GM12878 (cell line): ENCODE results near the gene GPR31. TPM values are rescaled to one million over a fixed set of nuclear protein-coding genes. Genes with fewer than 3 reads are reported as not detected.

Source experiments
- ATAC-seq: fragments of 200-7000 bp; cut with Tn5 transposase; 3 replicates; pipeline ENCODE4 v1.9.1; 2020; ENCODE audit warnings: mild to moderate bottlenecking, moderate library complexity
- BruUV-seq: library from RNA; stranded (reverse); fragments of 400-500 nt; replicated peaks from 2 replicates; lab custom pipeline; 2021; lab: Mats Ljungman, UMichigan
- CTCF ChIA-PET: fragments of 300-600 bp; sonication (Branson Sonifier 250); formaldehyde crosslinking; extraction: SDS; loops from one replicate; lab custom pipeline; 2021; ENCODE audit warnings: inconsistent platforms; lab: Yijun Ruan, JAX
- POLR2A ChIA-PET: fragments of 350-600 bp; formaldehyde crosslinking; extraction: SDS; loops from one replicate; lab custom pipeline; 2021; ENCODE audit warnings: inconsistent platforms; lab: Charles Lee
- RAD21 ChIA-PET: fragments of 300-600 bp; sonication (Branson Sonifier 250); formaldehyde crosslinking; loops from one replicate; lab custom pipeline; 2023; ENCODE audit warnings: antibody characterized with exemption; ENCODE audit not compliant: unreplicated experiment; lab: Charles Lee
- SMC1A ChIA-PET: fragments of 300-600 bp; sonication (Branson Sonifier 250); formaldehyde crosslinking; loops from one replicate; lab custom pipeline; 2023; ENCODE audit not compliant: unreplicated experiment, uncharacterized antibody; lab: Charles Lee
- DNase-seq: peaks from one replicate; pipeline ENCODE4 v3.0.0-alpha.2; 2011; ENCODE audit warnings: low read depth, low spot score
- FAIRE-seq: peaks from 3 replicates; lab custom pipeline; 2011; peaks lifted over from hg19 to GRCh38; lab: Jason Lieb, UNC
- H2AFZ ChIP-seq: 2 replicates; pipeline ENCODE4 v1.6.0; 2011; ENCODE audit warnings: low read depth, low read length, control low read depth; ENCODE audit not compliant: control insufficient read depth
- H3K27ac ChIP-seq: 2 replicates; pipeline ENCODE4 v1.5.1; 2011; ENCODE audit warnings: control low read depth; ENCODE audit not compliant: control insufficient read depth, insufficient read depth
- H3K27me3 ChIP-seq, 2 experiments: replicated peaks in 1 of 2; 2 replicates each; pipeline versions ENCODE4 v1.6.0 to v1.6.1; 2011; ENCODE audit warnings: low read length in 1 of 2; ENCODE audit not compliant: control insufficient read depth in 2 of 2, insufficient read depth in 2 of 2
- H3K36me3 ChIP-seq, 2 experiments: 2 replicates each; pipeline ENCODE4 v1.5.1; 2011; ENCODE audit warnings: low read length in 1 of 2; ENCODE audit not compliant: control insufficient read depth in 2 of 2, insufficient read depth in 2 of 2
- H3K4me1 ChIP-seq: 2 replicates; pipeline ENCODE4 v1.6.1; 2011; ENCODE audit warnings: mild to moderate bottlenecking, low read length, moderate library complexity, mixed read lengths; ENCODE audit not compliant: control insufficient read depth, insufficient read depth
- H3K4me2 ChIP-seq: 2 replicates; pipeline ENCODE4 v1.6.0; 2011; ENCODE audit warnings: control low read depth; ENCODE audit not compliant: control insufficient read depth, insufficient read depth
- H3K4me3 ChIP-seq: fragments of 200-600 bp; sonication (generic); 2 replicates; pipeline ENCODE4 v1.5.1; 2016
- H3K79me2 ChIP-seq: 2 replicates; pipeline ENCODE4 v1.6.0; 2011; ENCODE audit warnings: low read length; ENCODE audit not compliant: control insufficient read depth, insufficient read depth
- H3K9ac ChIP-seq: 2 replicates; pipeline ENCODE4 v1.8.0; 2011; ENCODE audit warnings: low read length, control low read depth, mixed read lengths; ENCODE audit not compliant: control insufficient read depth, insufficient read depth
- H3K9me3 ChIP-seq: replicated peaks from 3 replicates; pipeline ENCODE4 v1.5.1; 2011; ENCODE audit warnings: mild to moderate bottlenecking, low read length; ENCODE audit not compliant: control insufficient read depth, insufficient read depth
- H4K20me1 ChIP-seq: 2 replicates; pipeline ENCODE4 v1.6.0; 2011; ENCODE audit not compliant: control insufficient read depth, insufficient read depth
- ATF2 ChIP-seq: IDR thresholded peaks from 2 replicates; pipeline ENCODE4 v1.6.1; 2012; ENCODE audit warnings: low read length, inconsistent platforms
- BHLHE40 ChIP-seq, 2 experiments: fragments of 450-650 bp in 1 of 2; IDR thresholded peaks; 2 replicates each; pipeline ENCODE4 v1.6.1; 2011 to 2017; ENCODE audit warnings: low read depth in 2 of 2, borderline replicate concordance in 1 of 2, improper control_type of control experiment in 1 of 2, low read length in 1 of 2, mild to moderate bottlenecking in 1 of 2
- BRCA1 ChIP-seq: IDR thresholded peaks from 2 replicates; pipeline ENCODE4 v1.6.1; 2011; ENCODE audit warnings: low read depth, low read length, improper control_type of control experiment
- HDAC2 ChIP-seq: fragments of 200-600 bp; sonication (generic); IDR thresholded peaks from 2 replicates; pipeline ENCODE4 v1.6.1; 2017
- IKZF1 ChIP-seq: fragments of 450-650 bp; conservative IDR thresholded peaks from 2 replicates; pipeline ENCODE4 v1.6.1; 2017; ENCODE audit warnings: antibody characterized with exemption, mild to moderate bottlenecking
- NFYA ChIP-seq: IDR thresholded peaks from 2 replicates; pipeline ENCODE4 v1.6.1; 2011; ENCODE audit warnings: low read depth, mild to moderate bottlenecking, low read length, improper control_type of control experiment, borderline replicate concordance
- ZNF687 ChIP-seq: fragments of 450-650 bp; IDR thresholded peaks from 2 replicates; pipeline ENCODE4 v1.6.1; 2017; ENCODE audit warnings: mild to moderate bottlenecking, moderate library complexity
- WGBS: methylation state at CpG from one replicate; pipeline ENCODE4 v1.1.6; 2016; ENCODE audit warnings: low lambda C conversion rate; ENCODE audit not compliant: insufficient replicate concordance, insufficient coverage; ENCODE audit errors: missing lambda C conversion rate; 5-methylcytosine and 5-hydroxymethylcytosine counted together
- in situ Hi-C: fragments of 300-500 bp; cut with MboI; formaldehyde crosslinking; loops from 9 replicates; pipeline ENCODE4 v1.14.3; 2018; ENCODE audit warnings: mixed read lengths
- intact Hi-C: fragments of 100-400 bp; cut with micrococcal nuclease; formaldehyde crosslinking; loops from one replicate; pipeline ENCODE4 v1.14.2; 2022; ENCODE audit not compliant: unreplicated experiment
- polyA plus RNA-seq, 11 experiments: library from polyadenylated mRNA; depleted of rRNA in 4 of 11; unstranded in 6 of 11; stranded (reverse) in 5 of 11; fragments of >200 nt; fragmentation: Nextera tagmentation in 4 of 11; fragmentation: Illumina TruSeq in 1 of 11; extraction: Ambion mirVana in 4 of 11; extraction: Trizol in 1 of 11; gene quantifications; 1 replicate in 1 of 11; 2 replicates in 10 of 11; pipeline versions ENCODE4 v1.2.1 to v1.2.3, GENCODE V29; 2011 to 2016; ENCODE audit warnings: inconsistent platforms in 2 of 11, missing spikeins in 2 of 11, low read depth in 1 of 11
- total RNA-seq, 4 experiments: library from RNA; depleted of rRNA in 3 of 4; stranded (reverse); fragments of >200 nt in 3 of 4; fragmentation: Illumina TruSeq in 1 of 4; extraction: Trizol in 1 of 4; gene quantifications; 2 replicates each; pipeline versions ENCODE4 v1.2.1 to v1.2.3, GENCODE V29; 2013 to 2021

Gene GPR31
- total and polyA plus RNA-seq, 10 of the 15 experiments (the other 5 are each of a cell fraction or from before 2014, with no cell fraction given) = not detected

DNA sequence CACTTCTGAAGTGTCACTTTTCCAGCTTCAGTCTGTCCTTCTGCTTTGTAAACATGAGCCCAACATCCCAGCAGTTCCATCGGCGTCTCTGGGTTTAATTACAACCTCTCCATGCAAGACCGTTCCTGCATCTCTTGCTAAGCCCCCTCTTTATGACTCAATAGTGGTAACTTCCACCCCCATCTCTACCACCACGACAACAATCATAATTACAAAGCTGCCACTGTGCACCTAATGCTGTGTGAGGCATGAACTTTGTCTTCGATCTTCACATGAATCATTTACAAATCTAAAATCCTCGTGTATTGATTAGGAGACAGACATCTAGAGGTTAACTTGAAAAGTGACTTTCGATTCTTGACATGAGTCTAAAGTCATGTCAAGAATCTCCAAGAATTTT is 39.8 kb downstream of the GPR31 start:
- CTCF ChIA-PET = interaction anchor here (0.9 to 8.1 kb wide), 7 partner anchors 23 to 129 kb away, joined by 3 to 129 read pairs (median 5); partner anchors contain the start of gene CEP43
- POLR2A ChIA-PET = interaction anchor here (1.3 to 14.7 kb wide), 3 partner anchors 11 to 26 kb away, joined by 3 to 279 read pairs (median 38); no protein-coding TSS in a partner anchor
- Histone ChIP-seq H4K20me1 (no peaks in the 10 kb centered on the region), H2AFZ (no peak overlapping the region; the same call in 1 of the 2 replicates), H3K27ac (no peak overlapping the region), H3K9ac (no peak overlapping the region), H3K36me3 (no peaks in the 10 kb centered on the region), H3K4me3 (no peak overlapping the region), H3K27me3 (no peaks in the 10 kb centered on the region), H3K79me2 (no peaks in the 10 kb centered on the region; the same call in 1 of the 2 replicates), H3K4me2 (peak overlapping the region; percentile 82), H3K9me3 (no peaks in the 10 kb centered on the region; the same call in 2 of the 3 replicates), H3K4me1 (peaks cover 74% of the 10 kb centered on the region)
- BruUV-seq = no TSS peak
- RAD21 ChIA-PET = interaction anchor here (0.7 to 8.3 kb wide), 3 partner anchors 12 to 164 kb away, joined by 3 to 231 read pairs (median 3); no protein-coding TSS in a partner anchor
- TF ChIP-seq BHLHE40 (IDR thresholded peaks at IDR 0.05; ENCODE audit: borderline replicate concordance in 1 of 2, low read depth in 2 of 2, low read length in 1 of 2) (no peak), ZNF687 (peak; percentile 60; the same call in 1 of the 2 replicates), IKZF1 (no peak), HDAC2 (no peak), NFYA (no peak), BRCA1 (no peak), ATF2 (0 out of 2 replicates have a peak, but pooled peaks have one; percentile 24)
- in situ Hi-C loops (no loop called here), intact Hi-C loops (no loop called here)
- WGBS = 44% methylated on average over 7 of the region's 7 CpGs
- no peak for ATAC-seq
- SMC1A ChIA-PET = interaction anchor here (0.6 to 21.7 kb wide), 12 partner anchors 11 to 163 kb away, joined by 3 to 542 read pairs (median 5); no protein-coding TSS in a partner anchor
- no peak for FAIRE-seq
- no peak for DNase-seq
